ENCODE measurements around the gene DGCR2.

- TF ChIP-seq CTCF (IDR thresholded peaks at IDR 0.05) (no peak), POLR2AphosphoS5 (IDR thresholded peaks at IDR 0.05) (no peak), POLR2A (IDR thresholded peaks at IDR 0.05) (no peak)
Observed at GRCh38 chr22:19107730-19108074, 14.5 kb downstream of the DGCR2 start.
